Measurements from ENCODE around the gene SMIM36. TPM values are rescaled to one million over a fixed set of nuclear protein-coding genes. Genes with fewer than 3 reads are reported as not detected.

SMIM36 gene
- total and polyA plus RNA-seq, 2 experiments from 2014 or later: not detected

GRCh38 chr17:55427587-55427882 lies 83.7 kb downstream of the SMIM36 start (continued):
- TF ChIP-seq ZNF114 (CRISPR knock-in tag; IDR thresholded peaks at IDR 0.05) (no peak), ZNF462 (CRISPR knock-in tag; IDR thresholded peaks at IDR 0.05) (no peak), ZNF331 (CRISPR knock-in tag; IDR thresholded peaks at IDR 0.05; ENCODE audit: low read depth) (no peak)

GRCh38 chr17:55426851-55427586 lies 84.2 kb downstream of the SMIM36 start:
- H3K27me3 Mint-ChIP-seq (ENCODE audit: insufficient read depth, low read depth, poor library complexity): no peaks in the 10 kb centered on the region
- H3K27ac ChIP-seq (ENCODE audit: low read depth): no peak overlapping the region
- H3K79me2 ChIP-seq (replicated peaks; ENCODE audit: insufficient read depth): no peaks in the 10 kb centered on the region
- H3K27me3 ChIP-seq (ENCODE audit: insufficient read depth): no peaks in the 10 kb centered on the region
- peaks cover 9% of the 10 kb centered on the region; the same call in 2 of the 3 replicates for H3K4me1 Mint-ChIP-seq
- no peaks in the 10 kb centered on the region for H3K36me3 ChIP-seq (ENCODE audit: insufficient read depth)
- no peak overlapping the region for H2AFZ ChIP-seq
- H3K4me2 ChIP-seq: no peak overlapping the region
- ATAC-seq: no peak
- H3K4me3 ChIP-seq: no peak overlapping the region
- no peak overlapping the region for H3K4me3 Mint-ChIP-seq
- H3K27ac Mint-ChIP-seq: no peak overlapping the region
- H3K9me3 Mint-ChIP-seq: no peaks in the 10 kb centered on the region; the same call in 2 of the 3 replicates
- H3F3A ChIP-seq (replicated peaks; ENCODE audit: low read depth): no peaks in the 10 kb centered on the region
- no peak for DNase-seq (ENCODE audit: low spot score)
- H4K20me1 ChIP-seq (replicated peaks; ENCODE audit: insufficient read depth): no peaks in the 10 kb centered on the region
- H3K9me2 ChIP-seq (ENCODE audit: insufficient read depth): no peaks in the 10 kb centered on the region
- no peaks in the 10 kb centered on the region for H3K36me3 Mint-ChIP-seq (ENCODE audit: low read depth)
- H3K4me1 ChIP-seq (ENCODE audit: insufficient read depth): no peaks in the 10 kb centered on the region
- TF ChIP-seq ETS1 (IDR thresholded peaks at IDR 0.05): no peak
- no peak for TF ChIP-seq ZNF462 (CRISPR knock-in tag; IDR thresholded peaks at IDR 0.05)
- no peak for TF ChIP-seq EZH2phosphoT487 (IDR thresholded peaks at IDR 0.05; ENCODE audit: unreplicated experiment)
- TF ChIP-seq NANOG (IDR thresholded peaks at IDR 0.05; ENCODE audit: borderline replicate concordance): no peak
- no peak for TF ChIP-seq JUNB (IDR thresholded peaks at IDR 0.05; ENCODE audit: unreplicated experiment)
- TF ChIP-seq EZH2 (IDR thresholded peaks at IDR 0.05; ENCODE audit: low read depth, unreplicated experiment): no peak
